Islet precursor cell (in vitro differentiated cells): Measurements from ENCODE around the gene TRMT112.

Source experiments
- DNase-seq: peaks from one replicate; pipeline ENCODE4 v3.0.0-alpha.2; 2018

TRMT112 gene

DNA sequence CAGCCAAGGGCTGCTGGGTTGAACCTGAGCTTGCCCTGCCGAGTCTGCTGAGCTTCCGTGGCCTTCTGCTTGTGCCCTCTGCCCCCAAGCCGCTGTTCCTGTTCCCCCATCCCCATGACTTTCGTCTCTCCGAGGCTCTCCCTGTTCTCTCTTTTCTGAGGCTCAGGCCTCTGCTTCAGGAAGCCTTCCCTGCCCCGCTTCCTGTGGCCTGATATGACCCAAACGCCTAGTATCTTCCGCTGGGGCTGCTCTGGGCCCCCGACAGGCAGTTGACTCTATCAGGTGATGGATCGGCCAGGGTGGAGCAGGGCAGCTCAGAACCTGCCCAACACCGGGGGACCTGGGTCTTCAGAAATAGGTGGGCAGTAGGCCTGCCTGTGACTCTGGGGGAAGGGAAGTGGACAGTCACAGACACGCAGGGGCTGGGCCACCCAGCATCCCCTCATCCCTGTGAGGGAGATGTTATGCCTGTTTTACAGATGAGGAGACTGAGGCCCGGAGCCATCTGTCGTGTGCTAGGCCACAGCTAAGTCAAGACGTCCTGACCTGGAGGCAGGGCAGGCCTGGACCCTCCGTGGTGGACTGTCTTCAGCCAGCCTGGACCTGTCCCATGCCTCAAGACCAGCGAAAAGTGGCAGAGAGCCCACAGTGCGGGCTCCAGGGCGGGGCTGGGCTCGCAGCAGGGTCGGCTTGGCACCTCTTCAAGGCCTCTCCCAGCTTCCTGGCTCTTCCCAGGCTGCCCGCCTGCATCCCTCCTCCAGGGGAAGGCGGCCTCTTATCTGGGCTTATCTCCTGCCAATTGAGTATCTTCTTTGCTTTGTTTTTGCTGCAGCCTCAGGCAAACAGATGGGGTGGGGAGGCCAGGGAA, 49.1 kb downstream of the TRMT112 start:
- peak; percentile 85 for DNase-seq

DNA sequence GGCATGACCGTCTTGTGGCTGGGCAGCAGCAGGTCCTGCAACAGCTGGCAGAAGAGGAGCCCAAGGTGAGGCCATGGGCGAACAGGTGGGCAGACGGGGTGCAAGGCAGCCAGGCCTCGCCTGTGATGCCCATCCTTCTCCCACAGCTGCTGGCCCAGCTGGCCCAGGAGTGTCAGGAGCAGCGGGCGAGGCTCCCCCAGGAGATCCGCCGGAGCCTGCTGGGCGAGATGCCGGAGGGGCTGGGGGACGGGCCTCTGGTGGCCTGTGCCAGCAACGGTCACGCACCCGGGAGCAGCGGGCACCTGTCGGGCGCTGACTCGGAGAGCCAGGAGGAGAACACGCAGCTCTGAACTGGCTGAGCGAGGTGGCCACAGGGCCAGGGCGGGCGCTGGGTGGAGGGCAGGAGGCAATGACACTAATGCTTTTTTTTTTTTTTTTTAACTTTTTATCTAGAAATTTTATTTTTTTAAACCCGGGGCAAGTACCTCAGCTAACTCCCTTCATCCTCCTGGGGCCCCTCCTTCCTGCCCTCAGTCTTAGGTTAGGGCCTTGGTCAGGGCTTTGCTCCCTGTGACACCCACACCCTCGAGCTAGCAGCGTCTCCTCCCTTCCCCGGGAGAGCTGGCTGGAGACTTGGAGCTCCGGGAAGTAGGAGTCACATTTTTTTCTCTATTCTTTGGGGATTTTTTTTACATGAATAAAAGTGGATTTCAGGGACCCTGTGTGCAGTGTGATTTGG, 50.0 kb downstream of the TRMT112 start:
- DNase-seq, result no peak
